GM10266 (cell line): ENCODE measurements around the gene CASP8.
"Not testable (repeated sequence)": the region's sequence is repeated elsewhere in the genome, so short reads cannot be mapped to it uniquely, and the experiment has no call there.

Experiments used
- DNase-seq: peaks from one replicate; pipeline ENCODE4 v3.0.0; 2012; ENCODE audit errors: extremely low spot score
- TF ChIP-seq, protein P1 (sequence below): IDR thresholded peaks from 2 replicates; pipeline ENCODE4 v1.5.1; 2012; ENCODE audit warnings: mild to moderate bottlenecking, low read depth; ENCODE audit not compliant: control insufficient read depth, insufficient read depth; ENCODE audit errors: missing control alignments

CASP8 gene

DNA sequence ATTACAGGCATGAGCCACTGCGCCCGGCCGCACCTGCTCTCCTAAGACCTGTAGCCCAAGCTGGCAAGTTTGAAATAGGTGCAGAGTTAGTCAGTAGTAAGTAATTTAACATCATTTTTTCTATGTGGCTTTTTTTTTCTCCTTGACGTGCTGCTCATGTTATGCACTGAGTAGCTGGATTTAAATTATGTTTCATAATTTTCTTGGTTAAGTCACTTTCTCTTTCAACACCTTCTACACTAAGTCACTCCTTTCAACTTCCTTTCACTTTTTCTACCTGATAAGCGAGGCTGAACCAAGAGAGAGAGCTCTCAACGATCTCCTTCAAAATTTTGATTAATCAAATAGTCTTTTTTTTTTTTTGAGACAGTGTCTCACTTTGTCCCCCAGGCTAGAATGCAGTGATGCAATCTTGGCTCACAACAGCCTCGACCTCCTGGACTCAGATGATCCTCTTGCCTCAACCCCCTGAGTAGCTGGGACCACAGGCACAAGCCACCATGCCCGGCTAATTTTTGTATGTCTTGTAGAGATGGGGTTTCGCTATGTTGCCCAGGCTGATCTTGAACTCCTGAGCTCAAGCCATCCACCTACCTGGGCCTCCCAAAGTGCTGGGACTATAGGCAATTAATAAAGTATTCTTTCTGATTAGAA, 13.1 kb downstream of the CASP8 start:
- TF ChIP-seq, protein P1, sequence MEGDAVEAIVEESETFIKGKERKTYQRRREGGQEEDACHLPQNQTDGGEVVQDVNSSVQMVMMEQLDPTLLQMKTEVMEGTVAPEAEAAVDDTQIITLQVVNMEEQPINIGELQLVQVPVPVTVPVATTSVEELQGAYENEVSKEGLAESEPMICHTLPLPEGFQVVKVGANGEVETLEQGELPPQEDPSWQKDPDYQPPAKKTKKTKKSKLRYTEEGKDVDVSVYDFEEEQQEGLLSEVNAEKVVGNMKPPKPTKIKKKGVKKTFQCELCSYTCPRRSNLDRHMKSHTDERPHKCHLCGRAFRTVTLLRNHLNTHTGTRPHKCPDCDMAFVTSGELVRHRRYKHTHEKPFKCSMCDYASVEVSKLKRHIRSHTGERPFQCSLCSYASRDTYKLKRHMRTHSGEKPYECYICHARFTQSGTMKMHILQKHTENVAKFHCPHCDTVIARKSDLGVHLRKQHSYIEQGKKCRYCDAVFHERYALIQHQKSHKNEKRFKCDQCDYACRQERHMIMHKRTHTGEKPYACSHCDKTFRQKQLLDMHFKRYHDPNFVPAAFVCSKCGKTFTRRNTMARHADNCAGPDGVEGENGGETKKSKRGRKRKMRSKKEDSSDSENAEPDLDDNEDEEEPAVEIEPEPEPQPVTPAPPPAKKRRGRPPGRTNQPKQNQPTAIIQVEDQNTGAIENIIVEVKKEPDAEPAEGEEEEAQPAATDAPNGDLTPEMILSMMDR, result no peak
- no peak for DNase-seq

DNA sequence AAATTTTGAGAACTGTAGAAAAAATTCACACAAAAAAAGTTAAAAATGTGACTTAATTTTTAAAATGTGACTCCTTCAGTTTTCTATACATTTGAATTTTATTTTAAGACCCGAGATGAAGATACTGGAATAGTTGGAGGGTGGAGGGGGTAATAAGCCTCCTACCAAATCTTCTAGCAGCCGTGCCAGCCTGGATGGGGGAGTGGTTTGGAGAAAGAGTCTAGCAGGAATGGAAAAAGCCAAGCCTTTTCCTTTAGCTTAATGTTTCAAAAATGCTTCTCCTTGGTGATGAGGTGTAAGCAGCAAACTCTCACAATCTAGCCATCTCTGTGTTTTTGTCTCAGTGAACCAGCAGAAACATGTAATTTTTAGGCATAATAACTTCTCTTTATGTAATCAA, 14.7 kb downstream of the CASP8 start:
- TF ChIP-seq, protein P1, result no peak
- DNase-seq, result no peak

DNA sequence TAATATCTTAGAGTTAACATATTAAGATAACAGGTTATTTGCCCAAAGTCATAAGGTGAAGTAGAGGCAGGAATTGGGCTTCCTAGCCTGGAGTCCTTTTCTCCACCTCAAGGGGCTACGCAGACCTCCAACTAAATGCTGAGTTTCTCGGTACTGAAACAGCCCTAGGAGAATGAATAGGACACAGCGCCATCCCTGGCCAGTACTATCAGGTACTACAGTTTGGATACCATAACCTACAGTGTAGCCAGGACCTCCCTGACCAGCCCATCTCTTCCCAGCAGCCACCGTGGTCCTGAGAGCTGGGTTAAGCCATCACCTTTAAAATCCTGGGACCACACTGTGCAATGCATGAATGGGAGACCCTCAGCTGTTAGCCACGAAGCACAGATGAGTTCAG, 15.7 kb downstream of the CASP8 start:
- DNase-seq, result no peak
- TF ChIP-seq, protein P1, result no peak

DNA sequence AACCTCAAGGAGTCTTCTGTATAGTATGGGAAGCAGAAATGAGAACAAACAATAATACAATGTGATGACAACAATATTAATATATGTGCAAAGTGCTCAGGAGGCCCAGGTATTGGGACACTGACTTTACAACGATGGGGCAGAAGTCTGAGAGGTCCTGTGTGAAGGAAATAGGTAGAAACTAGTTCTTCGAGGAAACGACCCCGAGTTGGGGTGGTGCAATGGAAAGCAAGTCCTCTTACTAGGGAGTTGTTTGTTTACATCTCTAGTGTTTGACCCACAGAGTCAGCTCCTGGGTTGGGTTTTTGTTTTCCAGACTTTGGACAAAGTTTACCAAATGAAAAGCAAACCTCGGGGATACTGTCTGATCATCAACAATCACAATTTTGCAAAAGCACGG, 16.2 kb downstream of the CASP8 start:
- TF ChIP-seq, protein P1, result no peak
- no peak for DNase-seq

DNA sequence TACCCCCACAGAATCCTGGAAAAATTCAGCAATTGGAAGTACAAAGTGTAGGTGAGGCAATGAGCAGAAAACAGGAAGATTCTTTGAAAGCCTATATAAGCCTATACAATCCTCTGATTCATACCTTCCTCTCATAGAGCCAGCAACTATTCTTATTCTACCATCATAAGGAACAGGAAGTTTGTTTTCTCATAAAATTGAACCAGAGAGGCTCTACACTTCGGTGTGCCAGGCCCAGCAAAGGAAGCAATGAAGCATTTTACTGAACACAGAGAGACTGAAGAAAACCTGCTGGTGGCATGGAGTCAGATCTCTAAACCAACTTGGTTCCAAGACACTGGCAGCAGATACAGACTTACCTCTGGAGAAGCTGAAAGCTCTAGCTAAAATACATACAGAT, 18.7 kb downstream of the CASP8 start:
- DNase-seq, result no peak
- TF ChIP-seq, protein P1, result no peak

DNA sequence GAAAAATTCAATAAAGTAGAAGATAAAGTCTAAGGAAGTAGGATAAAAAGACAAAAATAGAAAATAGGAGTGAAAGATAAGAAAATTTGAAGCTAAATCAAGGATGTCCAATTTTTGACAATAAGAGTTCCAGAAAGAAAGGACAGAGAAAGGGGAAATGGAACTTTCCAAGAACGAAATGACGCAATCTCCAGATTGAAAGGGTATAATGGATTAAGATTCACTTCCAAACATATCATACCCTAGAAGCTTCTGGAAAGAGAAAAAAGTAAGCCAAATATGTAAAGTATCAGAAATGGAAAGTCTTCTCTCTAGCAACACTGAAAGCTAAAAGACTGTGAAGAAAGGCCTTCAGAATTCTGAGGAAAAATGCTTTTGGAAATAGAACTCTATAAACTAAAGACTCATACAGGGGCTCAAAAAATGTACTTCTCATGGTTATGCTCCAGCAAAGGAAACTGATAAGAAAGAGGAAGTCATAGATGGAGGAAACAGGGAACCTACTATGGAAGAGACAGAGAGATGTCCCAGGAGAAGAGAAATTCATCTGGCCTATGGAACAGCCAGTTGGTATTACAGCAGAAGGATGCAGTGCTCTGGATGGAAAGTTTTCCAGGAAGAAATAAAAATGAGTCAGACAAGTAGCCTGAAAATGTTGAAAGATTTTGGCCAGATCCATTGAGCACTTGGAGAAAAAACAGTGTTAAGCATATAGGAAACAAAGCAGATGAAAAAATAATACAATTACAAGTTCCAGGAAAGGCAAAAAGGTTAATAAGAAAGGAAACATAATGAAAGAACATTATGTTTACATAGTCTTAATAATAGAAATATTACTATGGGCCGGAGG, 20.1 kb downstream of the CASP8 start:
- TF ChIP-seq, protein P1, result no peak
- DNase-seq, result no peak

DNA sequence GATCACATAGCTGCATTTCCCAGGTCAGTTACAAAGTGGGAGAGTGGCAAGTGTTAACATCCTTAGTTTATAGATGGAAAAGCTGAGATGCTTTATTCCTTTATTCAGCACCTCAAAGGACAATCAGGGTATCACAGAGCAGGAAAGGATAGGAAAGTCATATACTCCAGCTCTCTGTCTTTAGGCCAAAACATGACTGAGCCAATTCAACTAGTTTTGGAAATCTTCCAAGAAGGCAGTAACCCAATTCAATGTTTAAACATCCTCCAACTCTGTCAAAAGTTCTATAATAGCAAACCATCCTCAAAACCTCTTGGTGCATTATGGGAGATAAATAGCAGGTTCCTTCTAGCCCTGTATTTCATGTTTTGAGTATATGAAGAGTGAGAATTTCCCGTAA, 25.2 kb downstream of the CASP8 start:
- no peak for DNase-seq
- TF ChIP-seq, protein P1, result no peak

DNA sequence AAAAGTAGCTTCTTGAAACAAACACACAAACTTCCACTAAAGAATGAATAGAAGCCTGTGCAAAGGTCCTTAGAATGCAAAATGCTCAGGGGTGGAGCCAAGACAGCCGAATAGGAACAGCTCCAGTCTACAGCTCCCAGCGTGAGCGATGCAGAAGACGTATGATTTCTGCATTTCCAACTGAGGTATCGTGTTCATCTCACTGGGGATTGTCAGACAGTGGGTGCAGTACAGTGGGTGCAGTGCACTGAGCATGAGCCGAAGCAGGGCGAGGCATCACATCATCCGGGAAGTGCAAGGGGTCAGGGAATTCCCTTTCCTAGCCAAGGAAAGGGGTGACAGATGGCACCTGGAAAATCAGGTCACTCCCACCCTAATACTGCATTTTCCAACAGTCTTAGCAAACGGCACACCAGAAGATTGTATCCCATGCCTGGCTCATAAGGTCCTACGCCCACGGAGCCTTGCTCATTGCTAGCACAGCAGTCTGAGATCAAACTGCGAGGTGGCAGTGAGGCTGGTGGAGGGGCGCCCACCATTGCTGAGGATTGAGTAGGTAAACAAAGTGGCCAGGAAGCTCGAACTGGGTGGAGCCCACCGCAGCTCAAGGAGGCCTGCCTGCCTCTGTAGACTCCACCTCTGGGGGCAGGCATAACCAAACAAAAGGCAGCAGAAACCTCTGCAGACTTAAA, 30.3 kb downstream of the CASP8 start:
- DNase-seq, result not testable (repeated sequence)
